GM18499 (cell line): ENCODE measurements around the gene VMO1.

Source experiments
- ATAC-seq: cut with Tn5 transposase; IDR thresholded peaks from one replicate; pipeline ENCODE4 v1.9.1; 2021; ENCODE audit warnings: moderate number of reproducible peaks; ENCODE audit not compliant: insufficient read depth, unreplicated experiment

VMO1 gene

GRCh38 chr17:4800462-4801196 lies 14.5 kb upstream of the VMO1 start:
- no peak for ATAC-seq

GRCh38 chr17:4796552-4796920 lies 10.4 kb upstream of the VMO1 start:
- ATAC-seq, result no peak

GRCh38 chr17:4795168-4795567 lies 9.0 kb upstream of the VMO1 start:
- ATAC-seq, result no peak

DNA sequence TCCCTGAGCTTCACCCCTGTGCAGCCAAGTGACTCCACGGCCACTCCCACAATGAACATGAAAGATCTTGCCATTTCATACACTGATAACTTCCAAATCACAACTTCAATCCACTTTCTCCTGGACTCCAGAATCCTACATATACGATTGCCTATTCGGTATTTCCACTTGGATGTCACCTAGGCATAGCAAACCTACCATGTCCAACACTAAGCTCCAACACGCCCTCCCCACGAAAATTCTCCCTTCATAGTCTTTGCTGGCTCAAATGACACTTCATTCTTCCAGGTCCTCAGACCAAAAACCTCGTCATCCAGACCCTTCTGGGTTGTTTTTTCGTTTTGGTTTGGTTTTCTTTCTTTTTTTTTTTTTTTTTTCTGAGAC lies 4.5 kb upstream of the VMO1 start:
- no peak for ATAC-seq

- ATAC-seq, result peak; percentile 68
These were observed 4.0 kb upstream of the VMO1 start for GRCh38 chr17:4789951-4790704.

DNA sequence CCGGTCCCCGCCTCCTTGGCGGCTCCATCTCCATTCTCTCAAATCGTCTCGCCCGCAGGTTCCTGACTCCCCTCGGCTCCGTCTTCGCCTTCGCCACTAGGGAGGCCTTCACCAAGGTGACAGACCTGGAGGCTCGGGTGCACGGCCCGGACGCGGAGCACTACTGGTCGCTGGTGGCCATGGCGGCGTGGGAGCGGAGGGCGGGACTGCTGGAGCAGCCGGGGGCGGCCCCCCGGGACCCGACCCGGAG lies 3.5 kb upstream of the VMO1 start:
- ATAC-seq, result peak; percentile 23

DNA sequence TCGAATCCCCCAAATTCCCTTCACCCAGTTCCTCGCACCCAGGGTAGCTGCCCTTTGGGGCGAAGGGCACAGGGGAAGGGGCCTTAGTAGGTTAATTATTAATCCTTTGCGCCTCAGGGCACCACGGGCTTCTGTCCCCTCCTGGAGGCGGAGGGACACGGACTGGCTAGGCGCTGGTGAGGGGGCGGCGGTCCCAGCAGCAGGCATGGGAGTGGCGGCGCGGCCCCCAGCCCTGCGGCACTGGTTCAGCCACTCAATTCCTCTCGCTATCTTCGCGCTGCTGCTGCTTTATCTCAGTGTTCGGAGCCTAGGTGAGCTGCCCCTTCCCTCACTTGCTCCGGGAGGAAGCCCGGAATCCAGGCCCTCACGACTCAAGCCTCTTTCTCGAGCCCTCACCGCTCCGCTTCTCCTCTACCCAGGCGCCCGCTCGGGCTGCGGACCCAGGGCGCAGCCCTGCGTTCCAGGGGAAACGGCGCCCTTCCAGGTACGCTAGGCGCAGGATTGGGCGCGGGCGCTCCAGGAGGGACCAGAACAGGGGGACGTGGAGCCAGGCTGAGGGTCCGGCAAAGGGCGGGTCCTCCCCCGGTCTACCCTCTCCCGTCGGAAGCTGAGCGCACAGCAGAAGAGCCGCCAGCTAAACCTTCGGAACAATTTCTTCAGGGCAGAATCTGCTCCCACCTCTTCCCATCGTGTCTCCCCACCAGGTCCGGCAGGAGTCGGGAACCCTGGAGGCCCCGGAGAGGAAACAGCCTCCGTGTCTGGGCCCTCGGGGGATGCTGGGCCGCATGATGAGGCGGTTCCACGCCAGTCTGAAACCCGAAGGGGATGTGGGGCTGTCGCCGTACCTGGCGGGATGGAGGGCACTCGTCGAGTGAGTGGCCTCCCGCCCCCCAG lies 2.9 kb upstream of the VMO1 start, which contains the start of gene GLTPD2:
GLTPD2 (plus strand) TSS at position 158 of the 894 bp plus-strand sequence; CDS start at position 206, 48 bp downstream.
- no peak for ATAC-seq

- no peak for ATAC-seq
These were observed 2.1 kb upstream of the VMO1 start for GRCh38 chr17:4788159-4788806.

DNA sequence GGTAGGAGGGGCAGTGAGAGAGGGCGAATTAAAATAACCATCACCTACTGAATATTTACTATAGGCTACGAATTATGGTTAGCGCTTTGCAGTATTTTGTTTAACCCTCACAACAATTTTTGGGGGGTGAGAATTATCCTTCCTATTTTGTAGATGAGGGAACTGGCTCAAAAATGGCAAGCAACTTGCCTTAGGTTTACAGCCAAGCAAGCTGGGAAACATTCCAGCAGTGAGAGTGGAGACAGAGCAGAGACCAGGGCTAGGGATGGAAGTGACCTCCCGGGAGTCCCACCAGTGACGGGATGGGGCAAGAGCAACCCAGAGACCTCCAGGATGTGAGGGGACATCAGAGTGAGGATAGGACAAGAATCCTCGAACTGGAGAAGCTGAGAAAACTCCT lies 352 bp upstream of the VMO1 start:
- no peak for ATAC-seq

DNA sequence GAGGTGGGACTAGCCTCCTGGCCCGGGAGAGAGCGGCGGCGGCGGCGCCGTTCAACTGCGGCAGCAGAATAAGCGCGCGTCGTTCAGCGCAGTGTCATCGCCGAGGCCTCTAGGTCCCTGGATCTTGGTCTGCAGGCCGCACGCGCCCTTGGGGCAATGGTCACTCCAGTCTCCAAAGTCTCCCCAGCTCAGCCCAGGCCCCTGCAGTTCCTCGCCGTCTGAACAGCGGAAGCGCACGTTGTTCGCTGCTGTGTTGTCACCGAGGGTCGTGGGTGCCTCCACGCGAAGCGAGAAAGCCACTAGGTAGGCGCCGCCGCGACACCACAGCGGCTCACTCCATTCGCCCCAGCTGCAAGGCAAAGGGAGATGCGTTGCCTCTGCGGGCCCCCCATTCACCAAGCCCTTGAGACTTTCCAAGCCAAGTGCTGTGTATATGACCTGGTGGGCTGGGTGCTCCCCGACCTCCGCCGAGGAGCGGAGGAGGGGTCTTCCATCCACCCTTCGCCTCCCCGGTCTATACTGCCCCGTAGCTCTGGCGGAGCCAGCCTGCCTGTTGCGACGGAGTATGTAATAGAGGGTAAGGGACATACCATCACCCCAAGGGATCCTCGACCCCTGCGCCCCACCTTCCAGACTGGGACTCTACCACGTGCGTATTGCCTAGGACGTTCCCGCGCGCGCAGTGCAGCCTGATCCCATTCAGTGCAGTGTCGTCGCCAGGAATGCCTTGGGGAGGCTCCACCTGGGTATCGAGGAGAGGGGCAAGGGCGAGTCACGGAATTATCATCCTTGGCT lies 656 bp downstream of the VMO1 start:
- no peak for ATAC-seq

DNA sequence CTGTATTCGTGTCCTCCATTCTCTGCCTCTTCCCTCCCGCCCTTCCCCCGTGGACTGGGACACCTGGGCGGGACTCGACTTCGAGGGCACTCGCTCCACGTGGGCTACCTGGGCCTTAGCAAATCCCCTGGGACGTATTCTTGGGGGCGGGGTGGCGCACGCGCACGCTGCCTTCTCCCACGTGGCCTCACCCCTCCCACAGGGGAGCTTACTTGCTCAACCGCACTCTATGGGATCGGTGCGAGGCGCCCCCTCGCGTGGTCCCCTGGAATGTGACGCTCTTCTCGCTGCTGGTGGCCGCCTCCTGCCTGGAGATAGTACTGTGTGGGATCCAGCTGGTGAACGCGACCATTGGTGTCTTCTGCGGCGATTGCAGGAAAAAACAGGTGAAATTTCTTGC lies 3.5 kb downstream of the VMO1 start:
- ATAC-seq, result no peak

DNA sequence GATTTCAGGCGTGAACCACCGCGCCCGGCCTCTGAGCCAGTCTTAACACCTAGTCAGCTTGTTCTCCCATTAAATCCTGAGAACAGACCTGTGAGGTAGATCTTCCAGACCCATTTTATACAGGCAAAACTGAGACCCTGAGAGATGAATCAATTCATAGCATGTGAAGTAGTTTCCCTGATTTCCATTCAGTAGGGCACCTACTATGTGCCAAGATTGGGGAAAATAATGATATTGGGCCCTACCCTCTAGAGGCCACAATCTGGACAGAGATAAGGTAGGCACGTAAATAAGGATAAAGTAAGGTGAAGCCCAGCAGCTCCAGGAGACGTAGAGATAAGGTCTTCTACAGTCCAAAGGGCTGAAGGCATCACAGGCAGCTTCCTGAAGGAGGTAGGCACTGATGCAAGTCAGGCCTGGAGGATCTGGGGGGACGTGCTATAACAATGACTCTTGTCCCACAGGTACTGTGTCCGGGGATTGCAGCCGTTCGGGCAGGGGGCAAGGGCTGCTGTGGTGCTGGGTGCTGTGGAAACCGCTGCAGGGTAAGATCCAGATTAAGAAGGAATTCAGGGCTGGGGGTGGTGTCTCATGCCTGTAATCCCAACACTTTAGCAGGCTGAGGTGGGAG lies 5.7 kb downstream of the VMO1 start:
- ATAC-seq, result no peak

DNA sequence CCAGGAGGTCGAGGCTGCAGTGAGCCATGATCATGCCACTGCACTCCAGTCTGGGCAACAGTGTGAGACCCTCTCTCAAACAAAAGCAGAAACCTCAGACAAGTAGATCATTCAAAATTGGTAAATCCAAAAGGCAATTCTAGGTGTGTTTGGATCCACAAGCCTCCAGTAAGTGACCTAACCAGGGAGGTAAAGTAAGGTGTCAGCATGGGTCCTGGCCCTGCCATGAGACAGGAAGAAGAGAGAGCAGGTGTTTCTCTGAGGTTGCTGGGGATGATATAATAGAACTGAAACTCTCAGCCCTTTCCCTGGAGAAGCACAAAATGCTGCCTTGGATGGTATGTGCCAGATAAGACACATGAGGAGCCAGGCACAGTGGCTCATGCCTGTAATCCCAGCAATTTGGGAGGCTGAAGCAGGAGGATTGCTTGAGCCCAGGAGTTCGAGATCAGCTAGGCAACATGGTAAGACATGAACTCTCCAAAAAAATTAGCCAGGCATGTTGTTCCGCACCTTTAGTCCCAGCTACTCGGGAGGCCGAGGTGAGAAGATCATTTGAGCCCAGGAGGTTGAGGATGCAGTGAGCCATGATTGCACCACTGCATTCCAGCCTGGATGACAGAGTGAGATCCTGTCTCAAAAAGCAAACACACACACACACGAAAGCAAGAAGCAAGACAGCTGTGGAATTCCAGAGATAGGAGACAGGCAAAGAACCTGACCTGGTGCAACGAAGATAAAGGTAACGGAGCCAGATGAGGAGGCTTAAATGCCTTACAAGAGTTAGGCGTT lies 8.0 kb downstream of the VMO1 start:
- ATAC-seq, result no peak

- ATAC-seq, result no peak
These were observed 13.9 kb downstream of the VMO1 start for GRCh38 chr17:4772235-4772613.

- ATAC-seq, result no peak
These were observed 14.5 kb downstream of the VMO1 start, which contains the start of gene TM4SF5 for GRCh38 chr17:4771519-4772234. Gene TM4SF5, plus strand, starts transcription at chr17:4771886. Its CDS starts 37 bp downstream, at chr17:4771923.

DNA sequence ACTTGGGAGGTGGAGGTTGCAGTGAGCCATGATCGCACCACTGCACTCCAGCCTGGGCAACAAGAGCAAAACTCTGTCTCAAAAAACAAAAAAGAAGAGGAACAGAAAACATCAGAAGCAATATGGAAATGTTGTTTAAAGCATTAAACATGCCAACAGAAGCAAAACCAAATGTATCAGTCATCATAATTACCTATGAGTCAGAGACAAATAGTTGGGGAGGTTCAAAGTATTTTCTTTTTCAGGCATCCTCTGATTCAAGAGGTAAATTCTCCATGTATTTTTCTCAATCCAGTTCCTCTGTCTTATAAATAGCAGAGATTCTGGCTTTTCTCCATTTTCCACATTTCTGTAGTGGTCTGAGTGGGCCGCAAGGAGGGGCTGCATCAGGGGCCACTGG lies 16.5 kb downstream of the VMO1 start:
- ATAC-seq, result no peak

DNA sequence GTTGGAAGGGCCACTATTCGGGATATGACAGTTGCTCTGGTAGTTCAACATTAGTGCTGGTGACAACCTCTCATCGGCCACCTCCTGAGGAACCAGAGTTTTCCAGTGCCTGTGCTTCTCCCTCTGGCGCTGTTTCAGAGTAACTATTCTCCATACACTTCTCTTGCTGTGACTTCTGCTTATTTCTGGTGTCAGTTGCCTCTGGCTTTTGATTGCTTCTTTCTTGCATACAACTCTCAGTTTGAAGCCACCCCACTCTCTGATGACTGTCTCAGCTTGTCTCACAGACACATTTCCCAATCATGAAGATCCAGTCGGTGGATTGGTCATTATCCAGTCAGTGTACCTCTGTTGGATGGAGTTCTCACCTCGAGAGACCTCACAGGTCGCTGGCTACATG lies 17.9 kb downstream of the VMO1 start:
- ATAC-seq, result no peak

- ATAC-seq, result no peak
These were observed 19.4 kb downstream of the VMO1 start for GRCh38 chr17:4766723-4767122.
